ENCODE results near the gene SPOP. TPM values are rescaled to one million over a fixed set of nuclear protein-coding genes. Genes with fewer than 3 reads are reported as not detected.
"Not testable (repeated sequence)": the region's sequence is repeated elsewhere in the genome, so short reads cannot be mapped to it uniquely, and the experiment has no call there.

The SPOP gene
- total RNA-seq, 2 donors from 2014 or later = 77.8 to 82.2 TPM

DNA sequence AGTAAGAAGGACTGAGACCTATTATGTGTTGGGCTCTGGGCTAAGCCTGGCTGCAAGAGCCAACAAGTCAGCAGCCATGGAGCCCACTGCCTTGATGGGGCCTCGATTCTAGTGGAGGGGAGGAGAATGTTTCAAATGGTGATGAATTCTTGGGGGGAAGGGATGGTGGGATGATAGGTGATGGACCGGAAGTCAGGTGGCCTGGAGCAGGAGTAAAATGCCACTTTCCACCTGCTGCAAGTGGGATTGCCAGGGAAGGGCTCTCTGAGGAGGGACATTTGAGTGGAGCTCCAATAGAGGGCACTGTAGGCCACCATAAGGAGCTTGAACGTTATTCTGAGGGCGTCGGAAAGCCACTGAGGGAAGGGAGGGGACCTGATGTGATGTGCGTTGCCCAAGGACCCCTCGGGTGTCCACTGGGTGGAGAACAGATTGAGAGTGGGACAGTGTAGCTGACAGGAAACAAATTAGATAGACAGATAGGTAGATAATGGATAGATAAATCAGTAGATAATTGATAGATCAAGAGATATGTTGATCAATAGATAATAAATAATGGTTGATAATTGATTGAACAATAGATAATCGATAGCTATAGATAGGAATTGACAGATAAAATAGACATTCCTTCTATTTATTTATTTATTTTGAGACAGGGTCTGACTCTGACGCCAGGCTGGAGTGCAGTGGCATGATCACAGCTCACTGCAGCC, 120.4 kb downstream of the SPOP start:
- Mint-ChIP-seq H3K4me1 (ENCODE audit: low read depth) (peaks cover 16% of the 10 kb centered on the region), H3K27ac (no peak overlapping the region), H3K4me3 (no peak overlapping the region), H3K9me3 (no peaks in the 10 kb centered on the region), H3K36me3 (ENCODE audit: insufficient read depth in 2 of 2) (no peaks in the 10 kb centered on the region), H3K27me3 (ENCODE audit: low read depth) (peaks cover 8% of the 10 kb centered on the region)
- ATAC-seq (replicated peaks in 1 of 2) (peak; percentile 45 to 55), DNase-seq (peak; percentile 49 to 58)

DNA sequence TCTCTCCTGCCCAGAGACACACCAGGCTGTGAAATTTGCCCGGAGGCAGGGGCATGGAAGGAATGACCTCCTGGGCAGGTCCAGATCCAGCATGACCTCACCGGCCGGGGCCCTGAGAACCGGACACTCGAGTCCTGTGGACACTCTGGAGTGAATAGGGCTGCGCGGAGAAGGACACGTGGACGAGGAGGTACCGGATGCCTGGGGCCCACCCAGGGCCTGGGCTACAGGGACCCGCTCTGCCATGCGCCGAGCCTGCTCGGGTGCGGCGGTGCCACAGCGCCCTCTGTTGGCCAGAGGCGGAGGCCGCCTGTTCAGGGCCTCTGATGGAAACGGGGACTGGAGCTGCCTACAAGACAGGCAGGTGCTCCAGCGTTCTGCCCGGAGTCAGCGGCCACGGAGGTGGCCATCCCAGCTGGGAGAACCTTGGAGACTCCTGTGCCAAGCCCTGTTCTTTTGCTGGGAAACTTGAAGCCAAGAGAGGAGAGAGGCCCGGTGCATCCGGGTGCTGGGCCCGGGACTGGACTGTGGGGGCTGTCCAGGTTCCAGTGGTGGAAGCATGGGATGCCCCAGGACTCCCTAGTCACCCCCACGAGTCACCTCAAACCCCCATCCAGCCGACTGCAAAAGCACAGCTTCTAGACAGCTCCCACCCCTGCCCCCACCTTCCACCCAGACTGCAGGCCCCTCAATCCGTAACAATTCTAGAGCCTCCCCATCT, 121.5 kb downstream of the SPOP start:
- Mint-ChIP-seq H3K9me3 (no peaks in the 10 kb centered on the region), H3K27ac (no peak overlapping the region)
- ATAC-seq (replicated peaks in 1 of 2) = peak; percentile 95 to 96

DNA sequence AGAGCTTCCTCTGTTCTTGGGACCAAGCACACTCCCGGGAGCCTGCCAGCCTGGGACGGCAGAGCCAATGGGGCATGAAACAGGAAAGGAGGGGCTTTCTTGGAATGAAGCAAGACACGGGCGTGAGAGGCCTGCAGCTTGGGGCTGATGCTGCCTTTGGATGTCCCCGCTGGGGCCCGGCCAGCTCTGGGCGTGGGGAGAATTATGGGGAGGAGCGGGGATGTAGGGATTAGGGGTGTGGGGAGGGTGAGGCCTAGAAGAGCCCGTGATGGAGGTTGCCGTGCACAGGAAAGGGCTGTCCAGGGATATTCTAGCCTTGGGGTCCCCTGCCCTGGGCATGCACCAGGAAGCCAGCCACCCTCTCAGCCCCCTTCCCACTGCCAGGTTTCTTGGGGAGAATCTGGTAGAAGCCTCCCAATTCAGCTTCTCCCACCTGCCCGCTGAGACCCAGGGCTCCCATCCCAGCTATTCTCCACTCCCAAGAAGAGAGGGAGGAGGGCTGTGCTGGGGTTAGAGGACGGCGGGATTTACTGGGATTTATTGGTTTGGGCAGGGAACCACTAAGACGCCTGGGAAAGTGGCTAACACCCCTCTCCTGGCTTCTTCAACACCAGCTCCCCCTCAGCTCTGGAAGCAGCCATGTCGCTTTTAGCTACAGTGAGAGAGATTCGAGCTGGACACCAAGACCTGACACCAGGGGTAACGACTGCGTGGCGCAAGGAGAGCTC, 122.2 kb downstream of the SPOP start:
- Mint-ChIP-seq H3K4me1 (ENCODE audit: low read depth) (peaks cover 16% of the 10 kb centered on the region), H3K27ac (no peak overlapping the region), H3K27me3 (ENCODE audit: low read depth) (peaks cover 8% of the 10 kb centered on the region), H3K9me3 (no peaks in the 10 kb centered on the region), H3K4me3 (no peak overlapping the region), H3K36me3 (ENCODE audit: insufficient read depth in 2 of 2) (no peaks in the 10 kb centered on the region)
- DNase-seq = no peak
- no peak for ATAC-seq (replicated peaks in 1 of 2)

More for the DNA sequence above, 121.5 kb downstream of the SPOP start:
- Mint-ChIP-seq H3K27me3 (ENCODE audit: low read depth) (peaks cover 8% of the 10 kb centered on the region), H3K36me3 (ENCODE audit: insufficient read depth in 2 of 2) (no peaks in the 10 kb centered on the region), H3K4me1 (ENCODE audit: low read depth) (peaks cover 16% of the 10 kb centered on the region), H3K4me3 (no peak overlapping the region)
- DNase-seq = peak; percentile 85 to 89

DNA sequence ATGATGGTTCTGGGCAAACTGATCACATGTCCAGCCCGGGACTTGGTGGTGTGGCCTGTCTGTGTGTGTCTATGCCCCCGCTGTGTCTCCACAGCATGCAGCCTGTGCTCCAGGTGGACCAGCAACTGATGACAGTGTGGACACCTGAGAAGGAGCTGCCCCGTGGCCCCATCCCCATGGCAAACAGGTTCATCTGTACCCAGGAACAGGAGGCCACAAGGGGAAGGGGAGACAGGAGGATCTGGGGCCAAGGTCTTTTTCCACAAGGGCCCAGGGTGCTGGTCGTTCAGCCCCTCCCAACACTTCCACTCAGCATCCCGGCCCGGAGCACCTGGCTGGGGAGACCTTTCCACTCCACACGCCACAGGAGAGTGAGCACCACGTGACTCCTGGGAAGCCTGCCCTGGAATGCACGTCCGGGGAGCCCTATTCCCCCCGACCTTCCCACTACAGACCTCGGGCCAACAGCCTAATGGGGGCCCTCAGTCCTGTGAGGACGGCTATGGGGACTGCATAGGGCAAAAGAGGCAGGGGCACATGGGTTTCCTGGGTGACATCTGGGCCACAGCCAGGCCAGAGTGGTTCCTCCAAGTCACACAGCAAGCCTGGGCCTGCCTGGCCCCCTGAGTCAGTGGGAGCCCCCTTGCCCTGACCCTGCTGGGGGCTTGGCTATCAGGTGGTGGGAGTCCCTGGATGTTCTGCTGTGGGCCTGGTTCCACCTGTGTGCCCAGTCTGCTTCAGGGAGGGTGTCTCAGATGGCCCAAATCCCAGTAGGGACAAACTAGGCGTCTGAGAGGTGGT, 123.0 kb downstream of the SPOP start:
- H3K27me3 Mint-ChIP-seq (ENCODE audit: low read depth) = peaks cover 8% of the 10 kb centered on the region

DNA sequence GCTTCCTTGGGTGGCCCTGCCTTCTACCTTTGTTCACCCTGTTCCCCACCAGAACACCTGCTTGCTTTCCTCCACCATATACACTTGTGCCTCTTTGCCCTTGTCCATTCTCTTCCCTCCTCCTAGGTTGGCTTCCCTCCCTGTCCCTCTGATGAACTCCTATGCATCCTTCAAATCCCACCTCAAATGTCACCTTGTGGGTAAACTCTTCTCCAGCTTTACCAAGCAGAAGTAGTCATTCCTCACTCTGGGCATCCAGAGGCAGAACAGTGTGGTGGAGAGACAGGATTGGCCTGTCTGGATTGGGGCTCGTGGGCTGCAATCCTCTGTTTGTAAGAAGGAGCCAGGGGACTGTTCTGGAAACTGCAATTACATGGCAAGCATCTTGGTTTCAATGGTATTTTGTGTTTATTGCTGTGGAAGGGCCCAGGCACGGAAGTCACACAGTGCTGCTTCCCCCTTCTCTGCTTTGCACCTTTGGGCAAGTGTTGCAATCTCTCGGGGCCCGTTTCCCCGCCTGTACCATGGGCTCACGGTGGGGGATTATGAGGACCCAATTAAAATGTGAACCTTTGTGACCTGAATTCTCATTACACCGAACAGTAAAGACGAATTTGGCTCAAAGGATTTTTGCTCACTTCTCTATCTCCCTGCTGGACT, 124.1 kb downstream of the SPOP start:
- Mint-ChIP-seq H3K4me3 (no peak overlapping the region), H3K4me1 (ENCODE audit: low read depth) (peaks cover 16% of the 10 kb centered on the region), H3K27ac (no peak overlapping the region), H3K36me3 (ENCODE audit: insufficient read depth in 2 of 2) (no peaks in the 10 kb centered on the region), H3K27me3 (ENCODE audit: low read depth) (peaks cover 8% of the 10 kb centered on the region), H3K9me3 (no peaks in the 10 kb centered on the region)
- ATAC-seq (replicated peaks in 1 of 2) (no peak), DNase-seq (no peak)

More for the DNA sequence above, 123.0 kb downstream of the SPOP start:
- Mint-ChIP-seq H3K4me3 (no peak overlapping the region), H3K4me1 (ENCODE audit: low read depth) (peaks cover 16% of the 10 kb centered on the region), H3K27ac (no peak overlapping the region), H3K9me3 (no peaks in the 10 kb centered on the region), H3K36me3 (ENCODE audit: insufficient read depth in 2 of 2) (no peaks in the 10 kb centered on the region)
- DNase-seq (no peak), ATAC-seq (replicated peaks in 1 of 2) (no peak)

DNA sequence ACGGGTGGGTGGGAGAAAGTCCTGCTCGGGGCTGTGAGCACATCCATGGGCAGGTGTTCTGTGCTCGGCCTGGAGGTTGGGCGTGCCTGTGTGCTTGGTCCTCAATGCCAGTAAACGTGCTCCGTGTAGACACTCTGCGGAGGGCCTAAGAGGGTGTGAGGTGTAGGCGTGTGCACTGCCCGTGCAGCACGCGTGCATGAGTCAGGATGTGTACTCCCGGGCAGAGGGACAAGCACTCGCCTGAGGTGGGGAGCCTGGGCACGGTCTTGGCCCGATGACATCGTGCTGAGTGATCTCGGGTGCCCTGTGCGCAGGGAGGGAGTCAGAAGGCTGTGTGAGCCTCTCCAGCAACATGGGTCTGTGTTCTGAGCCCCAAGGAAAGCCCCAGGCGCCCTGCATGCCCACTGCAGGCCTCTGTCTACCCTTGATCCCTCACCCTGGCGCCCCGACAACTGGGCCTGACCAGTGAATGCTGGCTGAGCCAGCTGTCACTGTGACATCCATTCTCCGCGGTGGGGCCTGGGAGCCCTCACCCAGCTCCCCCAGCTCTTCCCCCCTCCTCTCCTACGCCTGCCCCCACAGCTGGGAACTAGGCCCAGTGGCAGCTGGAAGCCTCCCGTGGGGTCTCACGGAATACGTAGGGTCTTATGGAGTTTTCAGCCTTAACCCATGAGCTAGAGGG, 125.7 kb downstream of the SPOP start:
- Mint-ChIP-seq H3K36me3 (ENCODE audit: insufficient read depth in 2 of 2) (no peaks in the 10 kb centered on the region), H3K4me1 (ENCODE audit: low read depth) (peaks cover 10% of the 10 kb centered on the region), H3K4me3 (no peak overlapping the region), H3K9me3 (no peaks in the 10 kb centered on the region), H3K27ac (no peak overlapping the region), H3K27me3 (ENCODE audit: low read depth) (peaks cover 5% of the 10 kb centered on the region)
- DNase-seq (no peak), ATAC-seq (replicated peaks in 1 of 2) (no peak)

DNA sequence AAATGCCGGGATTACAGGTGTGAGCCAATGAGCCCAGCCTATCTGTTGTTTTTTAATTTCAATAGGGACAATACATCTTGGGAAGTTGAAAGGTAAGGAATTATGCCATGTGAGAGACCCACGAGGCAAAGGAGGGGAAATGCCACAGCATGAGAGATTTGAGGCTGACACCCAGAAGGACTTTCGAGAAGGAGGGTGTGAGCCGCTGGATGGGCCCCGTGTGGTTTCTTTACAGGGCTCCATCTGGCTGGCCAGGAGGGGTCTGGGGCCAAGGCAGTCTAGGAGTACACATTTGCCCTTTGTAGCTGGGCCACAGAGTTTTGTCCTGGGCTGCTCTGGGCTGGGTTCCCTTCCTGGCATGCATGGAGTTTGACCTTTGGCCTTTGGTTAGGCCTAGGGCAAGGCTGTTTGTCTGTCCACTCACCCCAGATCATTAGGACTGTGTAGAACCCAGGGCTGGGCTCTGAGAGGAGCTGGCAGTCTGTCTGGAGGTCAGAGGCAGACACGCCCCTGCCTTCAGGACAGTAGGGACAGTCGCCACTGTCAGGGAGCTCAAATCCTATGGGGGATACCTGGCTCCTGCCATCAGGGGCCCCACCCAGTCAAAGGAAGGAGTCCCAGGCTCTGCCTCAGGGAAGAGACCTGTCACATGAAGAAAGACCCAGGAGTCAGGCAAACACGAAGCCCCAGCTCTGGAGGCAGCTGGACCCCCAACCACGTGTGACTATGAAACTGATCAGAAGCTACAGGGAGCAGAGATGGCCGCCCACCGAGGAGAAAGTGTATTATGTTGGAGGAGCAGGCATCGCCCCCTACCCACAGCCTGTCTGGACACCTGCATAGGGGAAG, 126.5 kb downstream of the SPOP start:
- no peaks in the 10 kb centered on the region for H3K9me3 Mint-ChIP-seq
- DNase-seq = no peak
- no peak overlapping the region for H3K27ac Mint-ChIP-seq
- H3K4me1 Mint-ChIP-seq (ENCODE audit: low read depth) = peaks cover 3% of the 10 kb centered on the region
- no peaks in the 10 kb centered on the region for H3K36me3 Mint-ChIP-seq (ENCODE audit: insufficient read depth in 2 of 2)
- peaks cover 8% of the 10 kb centered on the region for H3K27me3 Mint-ChIP-seq (ENCODE audit: low read depth)
- H3K4me3 Mint-ChIP-seq = no peak overlapping the region
- no peak for ATAC-seq (replicated peaks in 1 of 2)

DNA sequence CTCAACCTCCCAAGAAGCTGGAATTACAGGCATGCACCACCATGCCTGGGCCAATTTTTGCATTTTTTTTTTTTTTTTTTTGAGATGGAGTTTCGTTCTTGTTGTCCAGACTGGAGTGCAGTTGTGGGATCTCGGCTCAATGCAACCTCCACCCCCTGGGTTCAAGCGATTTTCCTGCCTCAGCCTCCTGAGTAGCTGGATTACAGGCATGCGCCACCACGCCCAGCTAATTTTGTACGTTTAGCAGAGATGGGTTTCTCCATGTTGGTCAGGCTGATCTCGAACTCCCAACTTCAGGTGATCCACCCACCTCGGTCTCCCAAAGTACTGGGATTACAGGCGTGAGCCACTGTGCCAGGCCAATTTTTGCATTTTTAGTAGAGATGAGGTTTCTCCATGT, 127.1 kb downstream of the SPOP start:
- not testable (repeated sequence) for H3K9me3 Mint-ChIP-seq; ATAC-seq (replicated peaks in 1 of 2); DNase-seq; H3K4me1 Mint-ChIP-seq (ENCODE audit: low read depth); H3K27me3 Mint-ChIP-seq (ENCODE audit: low read depth); H3K27ac Mint-ChIP-seq; H3K4me3 Mint-ChIP-seq; H3K36me3 Mint-ChIP-seq (ENCODE audit: insufficient read depth in 2 of 2)

DNA sequence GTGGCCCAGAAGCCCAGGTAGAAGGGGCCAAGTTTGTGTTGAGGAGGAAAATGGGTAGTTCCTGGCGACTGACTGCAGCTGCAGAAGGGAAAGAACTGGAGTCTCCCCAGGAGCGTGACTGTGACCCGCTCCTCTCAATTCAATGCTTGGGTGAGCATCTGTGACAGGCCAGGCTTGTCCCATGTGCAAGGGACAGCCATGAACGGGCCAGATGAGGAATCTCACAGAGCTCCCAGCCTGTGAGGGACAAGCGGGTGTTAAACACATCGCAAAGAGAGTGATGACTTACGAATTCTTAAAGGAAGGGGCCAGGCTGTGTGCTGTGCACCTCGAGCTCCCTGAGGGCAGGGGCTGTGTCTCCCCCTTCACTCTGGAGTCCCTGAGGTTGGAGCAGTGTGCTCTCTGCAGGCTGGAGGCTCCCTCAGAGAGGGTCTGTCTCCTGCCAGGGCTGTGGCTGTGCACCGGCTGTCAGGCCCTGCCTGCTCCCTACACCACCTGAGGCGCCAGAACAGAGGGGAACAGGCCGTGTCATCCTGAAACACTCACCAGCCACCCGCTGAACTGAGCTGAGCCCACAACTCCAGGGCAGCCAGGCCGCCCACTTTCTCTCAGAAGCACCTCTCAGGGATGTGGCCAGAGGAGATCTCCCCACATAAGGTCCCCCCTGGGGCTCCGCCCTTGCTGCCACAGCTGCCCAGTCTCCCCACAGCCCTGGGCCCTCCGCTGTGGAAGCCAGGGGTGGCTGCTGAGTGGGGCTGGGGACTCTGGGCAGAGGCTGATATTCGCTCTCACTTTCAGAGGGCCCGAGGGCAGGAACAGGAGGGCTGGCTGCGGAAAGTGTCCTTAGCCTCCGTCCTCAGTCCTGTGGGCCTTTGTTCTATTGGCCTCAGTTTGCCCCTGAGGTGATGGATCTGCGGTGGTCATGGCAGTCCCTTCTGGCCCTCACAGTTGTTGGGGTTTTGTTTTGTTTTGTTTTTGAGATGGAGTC, 127.9 kb downstream of the SPOP start:
- Mint-ChIP-seq H3K27ac (no peak overlapping the region), H3K36me3 (ENCODE audit: insufficient read depth in 2 of 2) (no peaks in the 10 kb centered on the region), H3K27me3 (ENCODE audit: low read depth) (peaks cover 8% of the 10 kb centered on the region), H3K9me3 (no peaks in the 10 kb centered on the region), H3K4me3 (no peak overlapping the region), H3K4me1 (ENCODE audit: low read depth) (no peaks in the 10 kb centered on the region)
- DNase-seq = no peak
- no peak for ATAC-seq (replicated peaks in 1 of 2)

DNA sequence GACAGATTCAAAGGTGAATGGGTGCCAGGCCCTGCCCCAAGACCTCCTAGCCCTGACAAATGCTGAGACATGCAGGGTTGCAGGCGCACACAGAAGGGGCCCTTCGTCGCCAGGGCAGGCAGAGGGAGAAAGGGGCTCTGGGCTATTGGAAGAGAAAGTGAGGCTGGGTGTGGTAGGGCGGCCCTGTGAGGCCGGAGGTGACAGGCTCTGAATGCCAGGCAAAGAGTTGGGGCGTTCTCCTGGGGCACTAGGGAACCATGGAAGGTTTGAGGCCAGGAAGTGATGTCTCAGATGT, 128.6 kb downstream of the SPOP start:
- DNase-seq (no peak), ATAC-seq (replicated peaks in 1 of 2) (no peak)
- H3K36me3 Mint-ChIP-seq (ENCODE audit: insufficient read depth in 2 of 2) = no peaks in the 10 kb centered on the region
- H3K27ac Mint-ChIP-seq = no peak overlapping the region
- no peaks in the 10 kb centered on the region for H3K4me1 Mint-ChIP-seq (ENCODE audit: low read depth)
- H3K9me3 Mint-ChIP-seq = no peaks in the 10 kb centered on the region
- H3K4me3 Mint-ChIP-seq = no peak overlapping the region
- H3K27me3 Mint-ChIP-seq (ENCODE audit: low read depth) = peaks cover 8% of the 10 kb centered on the region
